Ishikawa (cell line): Measurements from ENCODE around the gene CUTA.

Source experiments
- EGR1 ChIP-seq: IDR thresholded peaks from 2 replicates; pipeline ENCODE4 v1.6.1; 2012
- TAF1 ChIP-seq: IDR thresholded peaks from 2 replicates; pipeline ENCODE4 v1.6.1; 2012; ENCODE audit warnings: low read depth, mild to moderate bottlenecking
- ZBTB7A ChIP-seq: IDR thresholded peaks from 2 replicates; pipeline ENCODE4 v1.6.1; 2012; ENCODE audit warnings: low read depth

GRCh38 chr6:33423777-33424176, 5.9 kb upstream of the CUTA start:
- no peak for TF ChIP-seq TAF1
- no peak for TF ChIP-seq ZBTB7A
- no peak for TF ChIP-seq EGR1
